ENCODE data around the gene CAMTA1. TPM values are rescaled to one million over a fixed set of nuclear protein-coding genes. Genes with fewer than 3 reads are reported as not detected.

Gene CAMTA1
- total and polyA plus RNA-seq, 2 experiments from 2014 or later: 89.0 to 145 TPM

DNA sequence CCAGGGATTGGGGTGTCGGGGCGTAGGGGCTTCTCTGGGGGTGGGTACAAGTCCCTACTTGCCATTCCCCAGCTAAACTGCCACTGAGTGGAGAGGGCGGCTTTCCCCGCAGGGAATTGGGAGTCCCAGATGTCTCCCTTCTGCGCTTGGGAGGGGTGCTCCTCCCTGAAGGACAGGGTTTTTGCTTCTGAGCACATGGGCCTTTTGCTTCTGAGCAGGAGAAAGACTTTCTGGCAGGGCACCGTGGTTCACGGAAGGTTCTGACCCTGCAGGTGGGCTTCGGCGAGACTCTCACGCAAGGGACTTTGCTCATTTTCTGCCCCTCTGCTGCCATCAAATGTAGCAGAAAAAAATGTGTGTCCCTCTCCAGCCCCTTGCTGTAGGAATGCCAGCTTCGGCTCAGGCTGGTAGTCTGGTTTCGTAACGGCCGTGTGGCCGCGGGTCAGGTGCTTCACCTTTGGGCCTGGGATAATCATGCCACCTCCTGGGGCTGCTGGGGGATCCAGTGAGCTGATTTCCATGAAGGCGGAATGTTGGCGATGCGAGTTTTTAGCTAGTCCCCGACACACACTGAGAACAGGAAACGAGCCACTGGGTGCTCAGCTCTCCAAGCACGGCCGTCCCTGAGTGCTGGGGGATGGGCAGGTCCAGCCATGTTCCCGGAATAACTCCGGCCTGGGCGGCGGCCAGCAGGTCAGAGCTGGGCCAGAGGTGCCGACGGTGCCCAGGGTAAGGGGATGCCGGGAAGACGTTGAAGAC, 364.0 kb downstream of the CAMTA1 start:
- Histone ChIP-seq H3K79me2 (no peaks in the 10 kb centered on the region), H3K9me3 (ENCODE audit: low read depth) (no peaks in the 10 kb centered on the region), H2AFZ (no peak overlapping the region), H3K4me2 (peak overlapping the region; percentile 20), H3K27me3 (no peaks in the 10 kb centered on the region), H3K36me3 (replicated peaks; ENCODE audit: insufficient read depth, low read depth) (no peaks in the 10 kb centered on the region), H4K20me1 (ENCODE audit: insufficient read depth, poor library complexity, severe bottlenecking) (no peaks in the 10 kb centered on the region), H3K27ac (no peak overlapping the region), H3K9me2 (replicated peaks; ENCODE audit: insufficient read depth) (no peaks in the 10 kb centered on the region), H3K4me3 (no peak overlapping the region), H3K4me1 (ENCODE audit: insufficient read depth) (no peaks in the 10 kb centered on the region)
- peak; percentile 21 for DNase-seq (ENCODE audit: low spot score)
- TF ChIP-seq EZH2 (IDR thresholded peaks at IDR 0.05; ENCODE audit: borderline replicate concordance) (no peak), EZH2phosphoT487 (IDR thresholded peaks at IDR 0.05; ENCODE audit: low read depth, severe bottlenecking, unreplicated experiment) (no peak)
- TF ChIP-seq, protein P1, sequence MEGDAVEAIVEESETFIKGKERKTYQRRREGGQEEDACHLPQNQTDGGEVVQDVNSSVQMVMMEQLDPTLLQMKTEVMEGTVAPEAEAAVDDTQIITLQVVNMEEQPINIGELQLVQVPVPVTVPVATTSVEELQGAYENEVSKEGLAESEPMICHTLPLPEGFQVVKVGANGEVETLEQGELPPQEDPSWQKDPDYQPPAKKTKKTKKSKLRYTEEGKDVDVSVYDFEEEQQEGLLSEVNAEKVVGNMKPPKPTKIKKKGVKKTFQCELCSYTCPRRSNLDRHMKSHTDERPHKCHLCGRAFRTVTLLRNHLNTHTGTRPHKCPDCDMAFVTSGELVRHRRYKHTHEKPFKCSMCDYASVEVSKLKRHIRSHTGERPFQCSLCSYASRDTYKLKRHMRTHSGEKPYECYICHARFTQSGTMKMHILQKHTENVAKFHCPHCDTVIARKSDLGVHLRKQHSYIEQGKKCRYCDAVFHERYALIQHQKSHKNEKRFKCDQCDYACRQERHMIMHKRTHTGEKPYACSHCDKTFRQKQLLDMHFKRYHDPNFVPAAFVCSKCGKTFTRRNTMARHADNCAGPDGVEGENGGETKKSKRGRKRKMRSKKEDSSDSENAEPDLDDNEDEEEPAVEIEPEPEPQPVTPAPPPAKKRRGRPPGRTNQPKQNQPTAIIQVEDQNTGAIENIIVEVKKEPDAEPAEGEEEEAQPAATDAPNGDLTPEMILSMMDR (IDR thresholded peaks at IDR 0.05; ENCODE audit: poor library complexity): no peak
- 51% methylated on average over 31 of the region's 31 CpGs for WGBS (ENCODE audit: low lambda C conversion rate, missing lambda C conversion rate)

DNA sequence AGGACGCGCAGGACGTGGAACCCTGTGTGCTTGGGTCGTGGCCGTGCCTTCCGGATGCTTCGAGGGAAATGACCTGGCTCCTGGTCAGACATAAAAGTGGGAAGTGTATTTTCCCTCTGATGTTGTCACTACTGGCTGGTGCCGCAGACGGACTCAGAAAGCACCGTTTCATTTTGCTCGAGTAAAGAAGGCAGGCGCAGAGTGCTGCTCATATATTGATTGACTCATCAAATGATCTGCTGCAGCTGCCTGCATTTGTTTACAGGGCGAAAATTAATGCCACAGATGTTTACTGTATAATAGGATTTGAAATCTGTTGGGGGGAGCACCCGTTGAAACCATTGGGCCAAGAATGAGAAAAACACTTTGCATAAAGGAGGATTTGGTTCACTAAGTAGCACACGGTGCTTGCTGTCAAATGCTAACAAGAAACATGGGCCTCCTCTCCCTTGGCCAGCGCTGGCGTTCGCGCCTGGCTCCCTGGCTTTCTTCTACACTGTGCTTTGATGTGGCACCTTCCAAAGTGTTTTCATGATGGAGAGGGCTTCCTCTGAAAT, 365.5 kb downstream of the CAMTA1 start:
- H4K20me1 ChIP-seq (ENCODE audit: insufficient read depth, poor library complexity, severe bottlenecking): no peaks in the 10 kb centered on the region
- 85% methylated on average over 19 of the region's 19 CpGs for WGBS (ENCODE audit: low lambda C conversion rate, missing lambda C conversion rate)
- no peaks in the 10 kb centered on the region for H3K27me3 ChIP-seq
- no peaks in the 10 kb centered on the region for H3K4me1 ChIP-seq (ENCODE audit: insufficient read depth)
- H3K36me3 ChIP-seq (replicated peaks; ENCODE audit: insufficient read depth, low read depth): no peaks in the 10 kb centered on the region
- no peak overlapping the region for H2AFZ ChIP-seq
- H3K79me2 ChIP-seq: no peaks in the 10 kb centered on the region
- no peaks in the 10 kb centered on the region for H3K9me2 ChIP-seq (replicated peaks; ENCODE audit: insufficient read depth)
- TF ChIP-seq, protein P1 (IDR thresholded peaks at IDR 0.05; ENCODE audit: poor library complexity): no peak
- TF ChIP-seq EZH2 (IDR thresholded peaks at IDR 0.05; ENCODE audit: borderline replicate concordance) (no peak), EZH2phosphoT487 (IDR thresholded peaks at IDR 0.05; ENCODE audit: low read depth, severe bottlenecking, unreplicated experiment) (no peak)
- H3K4me3 ChIP-seq: no peak overlapping the region
- no peak overlapping the region for H3K4me2 ChIP-seq
- DNase-seq (ENCODE audit: low spot score): no peak
- H3K9me3 ChIP-seq (ENCODE audit: low read depth): no peaks in the 10 kb centered on the region
- H3K27ac ChIP-seq: no peak overlapping the region

DNA sequence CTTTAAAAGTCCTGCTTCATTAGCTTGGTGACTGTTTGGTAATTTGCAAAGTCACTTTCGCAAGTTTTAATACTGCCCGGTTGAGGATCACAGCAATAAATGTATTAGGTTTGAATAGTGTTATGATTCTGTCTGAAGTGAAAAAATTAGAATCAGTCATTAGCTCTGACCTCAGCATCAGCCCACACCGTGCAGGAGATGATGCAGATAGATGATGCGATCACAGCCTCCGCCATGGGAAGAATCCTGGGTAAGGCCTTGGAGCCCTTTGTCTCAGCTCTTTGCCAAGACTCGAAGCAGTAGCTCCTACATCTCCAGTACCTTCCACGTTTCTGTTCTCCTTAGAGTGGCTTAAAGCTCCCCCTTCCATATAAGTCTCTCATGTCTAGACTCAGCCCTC, 366.7 kb downstream of the CAMTA1 start:
- H3K4me2 ChIP-seq: no peak overlapping the region
- H3K9me3 ChIP-seq (ENCODE audit: low read depth): no peaks in the 10 kb centered on the region
- no peak overlapping the region for H3K27ac ChIP-seq
- H3K79me2 ChIP-seq: no peaks in the 10 kb centered on the region
- H4K20me1 ChIP-seq (ENCODE audit: insufficient read depth, poor library complexity, severe bottlenecking): no peaks in the 10 kb centered on the region
- WGBS (ENCODE audit: low lambda C conversion rate, missing lambda C conversion rate): 89% methylated on average over 7 of the region's 7 CpGs
- H3K27me3 ChIP-seq: no peaks in the 10 kb centered on the region
- H3K4me3 ChIP-seq: no peak overlapping the region
- H3K4me1 ChIP-seq (ENCODE audit: insufficient read depth): no peaks in the 10 kb centered on the region
- no peaks in the 10 kb centered on the region for H3K9me2 ChIP-seq (replicated peaks; ENCODE audit: insufficient read depth)
- H3K36me3 ChIP-seq (replicated peaks; ENCODE audit: insufficient read depth, low read depth): no peaks in the 10 kb centered on the region
- H2AFZ ChIP-seq: no peak overlapping the region
- TF ChIP-seq EZH2phosphoT487 (IDR thresholded peaks at IDR 0.05; ENCODE audit: low read depth, severe bottlenecking, unreplicated experiment) (no peak), EZH2 (IDR thresholded peaks at IDR 0.05; ENCODE audit: borderline replicate concordance) (no peak)
- TF ChIP-seq, protein P1 (IDR thresholded peaks at IDR 0.05; ENCODE audit: poor library complexity): no peak
- DNase-seq (ENCODE audit: low spot score): no peak

All from hepatocyte (in vitro differentiated cells).